Esophagus squamous epithelium (tissue), 4 donors: ENCODE data around the gene ATP8B1.

ENCODE experiments used
- CTCF ChIP-seq, 6 experiments: fragments of 450-650 bp in 4 of 6; fragments of 200-600 bp in 2 of 6; sonication (generic) in 2 of 6; IDR thresholded peaks; one replicate each; pipeline ENCODE4 v1.5.1; 2016 to 2019; ENCODE audit warnings: antibody characterized with exemption in 6 of 6, mild to moderate bottlenecking in 4 of 6, moderate library complexity in 4 of 6
- POLR2A ChIP-seq, 4 donors: fragments of 450-650 bp; IDR thresholded peaks; one replicate each; pipeline ENCODE4 v1.6.1; 2017; ENCODE audit warnings: antibody characterized with exemption in 4 of 4, mild to moderate bottlenecking in 4 of 4, moderate library complexity in 3 of 4

DNA sequence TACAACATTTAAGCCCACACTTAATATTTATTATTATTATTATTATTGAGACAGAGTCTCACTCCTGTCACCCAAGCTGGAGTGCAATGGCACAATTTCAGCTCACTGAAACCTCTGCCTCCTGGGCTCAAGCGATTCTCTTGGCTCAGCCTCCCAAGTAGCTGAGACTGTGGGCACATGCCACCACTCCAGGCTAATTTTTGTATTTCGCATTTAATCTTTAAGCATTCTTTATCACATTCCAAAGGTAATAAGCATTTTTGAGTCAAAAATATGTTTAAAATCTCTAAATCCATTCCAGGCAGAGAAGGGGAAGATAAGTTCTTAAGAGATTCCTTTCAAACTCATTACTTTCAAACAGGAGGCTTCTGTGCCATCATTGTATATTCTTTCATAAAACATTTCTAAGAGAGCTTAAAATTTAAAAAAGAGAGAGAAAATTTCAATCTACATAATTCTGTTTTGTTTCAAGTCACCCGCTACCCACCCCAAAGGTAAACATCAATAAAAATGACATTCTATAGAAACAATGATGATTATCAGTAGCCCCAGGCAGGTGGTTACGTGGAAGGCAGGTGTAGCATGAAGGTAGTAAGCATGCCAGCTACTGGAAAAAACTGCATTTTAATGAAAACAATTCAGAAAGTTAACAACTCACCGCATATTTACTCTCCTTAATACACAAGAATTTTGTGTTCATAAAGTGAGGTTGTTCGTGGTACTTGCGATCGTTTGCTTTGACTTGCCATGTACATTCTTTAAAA lies 97.1 kb downstream of the ATP8B1 start:
- no peak for TF ChIP-seq CTCF (IDR thresholded peaks at IDR 0.05)
- no peak for TF ChIP-seq POLR2A (IDR thresholded peaks at IDR 0.05)
